CD4-positive, alpha-beta T cell treated with Interleukin-12 subunit alpha and Interleukin-12 subunit beta, for 1 hour (primary cell): Measurements from ENCODE around the gene ALKBH4.
"Not testable (repeated sequence)": the region's sequence is repeated elsewhere in the genome, so short reads cannot be mapped to it uniquely, and the experiment has no call there.

Experiments
- DNase-seq: peaks from one replicate; pipeline ENCODE4 v3.0.0-alpha.2; 2020

ALKBH4 gene, protein sequence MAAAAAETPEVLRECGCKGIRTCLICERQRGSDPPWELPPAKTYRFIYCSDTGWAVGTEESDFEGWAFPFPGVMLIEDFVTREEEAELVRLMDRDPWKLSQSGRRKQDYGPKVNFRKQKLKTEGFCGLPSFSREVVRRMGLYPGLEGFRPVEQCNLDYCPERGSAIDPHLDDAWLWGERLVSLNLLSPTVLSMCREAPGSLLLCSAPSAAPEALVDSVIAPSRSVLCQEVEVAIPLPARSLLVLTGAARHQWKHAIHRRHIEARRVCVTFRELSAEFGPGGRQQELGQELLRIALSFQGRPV

DNA sequence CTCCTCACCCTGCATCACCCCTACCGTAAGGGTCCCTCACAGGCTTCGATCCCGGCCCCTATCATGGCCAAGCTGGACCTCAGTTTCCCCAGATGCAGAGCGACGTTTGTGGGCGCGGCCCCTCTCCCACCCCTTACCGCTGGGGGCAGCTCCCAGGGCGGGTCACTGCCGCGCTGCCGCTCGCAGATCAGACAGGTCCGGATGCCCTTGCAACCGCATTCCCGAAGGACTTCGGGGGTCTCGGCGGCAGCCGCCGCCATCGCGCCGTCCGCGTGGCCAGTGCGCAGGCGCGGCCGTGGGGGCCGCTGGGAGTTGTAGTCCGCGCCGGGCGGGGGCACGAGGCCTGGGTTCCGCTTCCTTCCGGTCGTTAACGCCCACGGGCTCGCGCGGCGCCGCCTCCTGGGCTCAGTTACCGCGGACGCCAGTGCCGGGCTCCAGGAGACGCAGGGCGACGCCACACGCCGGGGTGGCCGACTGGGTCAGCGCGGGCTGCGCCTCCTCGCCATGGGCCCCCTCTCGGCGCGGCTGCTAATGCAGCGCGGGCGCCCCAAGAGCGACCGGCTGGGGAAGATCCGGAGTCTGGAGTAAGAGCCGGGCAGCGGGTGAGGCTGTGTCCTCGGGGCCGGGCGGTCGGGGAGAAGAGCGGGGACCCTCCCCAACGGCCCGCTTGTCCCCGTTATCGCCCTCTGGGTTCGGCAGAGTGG, at the start of gene ALKBH4, which contains the start of gene LRWD1:
Gene ALKBH4, minus strand, starts transcription at position 287 of the 704 bp plus-strand sequence. Its CDS starts 27 bp downstream, at position 260.
Gene LRWD1, plus strand, starts transcription at position 408 of the 704 bp plus-strand sequence. Its CDS starts 97 bp downstream, at position 505.
- DNase-seq, result peak; percentile 95

DNA sequence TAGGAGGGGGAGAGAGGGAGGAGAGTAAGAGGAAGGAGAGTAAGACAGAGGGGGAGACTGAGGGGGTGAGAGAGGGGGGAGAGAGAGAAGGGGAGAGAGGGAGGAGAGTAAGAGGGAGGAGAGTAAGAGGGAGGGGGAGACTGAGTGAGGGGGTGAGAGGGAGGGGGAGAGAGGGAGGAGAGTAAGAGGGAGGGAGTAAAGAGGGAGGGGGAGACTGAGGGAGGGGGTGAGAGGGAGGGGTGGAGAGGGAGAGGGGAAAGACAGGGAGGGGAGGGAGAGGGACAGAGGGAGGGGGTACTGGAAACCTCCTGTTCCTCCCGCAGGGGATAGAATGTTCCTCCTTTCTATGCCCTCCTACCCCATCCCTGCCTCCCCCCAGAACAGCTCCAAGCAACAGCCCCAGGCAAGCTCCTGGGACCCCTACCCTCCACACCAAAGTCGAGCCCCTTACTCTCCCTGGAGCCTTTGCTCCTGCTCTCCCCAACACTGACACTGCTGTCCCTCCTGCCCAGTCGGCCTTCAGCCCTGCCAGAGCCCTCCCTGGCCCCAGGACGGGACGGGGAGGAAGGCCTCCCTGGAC, 48.1 kb upstream of the ALKBH4 start:
- DNase-seq, result peak; percentile 30

DNA sequence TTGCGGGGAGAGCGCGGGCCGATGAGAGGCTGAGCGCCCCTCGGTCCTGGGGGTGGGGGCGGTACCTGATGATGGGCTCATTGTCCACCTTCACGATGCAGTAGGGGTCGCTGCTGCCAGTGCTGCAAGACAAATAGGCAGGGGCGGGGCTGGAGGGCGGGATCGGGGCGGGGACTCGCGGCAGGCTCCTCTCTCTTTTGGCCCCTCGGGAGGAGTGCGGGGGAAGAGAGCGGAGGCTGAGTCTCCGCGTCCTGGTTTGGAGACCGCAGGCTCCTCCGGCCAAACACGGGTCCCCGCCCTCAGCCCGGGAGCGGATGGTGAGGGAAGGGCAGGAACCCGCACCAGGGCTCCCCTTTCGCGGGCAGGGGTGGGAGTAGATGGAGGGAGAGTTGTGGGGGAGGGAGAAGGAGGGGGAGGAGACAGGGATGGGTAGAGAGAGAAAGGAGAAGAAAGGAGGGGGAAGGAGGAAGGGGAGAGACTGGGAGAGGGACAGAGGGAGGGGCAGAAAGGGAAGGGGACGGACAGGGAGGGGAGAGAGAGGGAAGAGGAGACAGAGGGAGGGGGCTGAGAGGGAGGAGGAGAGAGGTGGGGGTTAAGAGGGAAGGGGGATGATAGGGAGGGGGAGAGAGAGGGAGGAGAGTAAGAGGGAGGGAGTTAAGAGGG, 47.3 kb upstream of the ALKBH4 start:
- DNase-seq, result not testable (repeated sequence)

DNA sequence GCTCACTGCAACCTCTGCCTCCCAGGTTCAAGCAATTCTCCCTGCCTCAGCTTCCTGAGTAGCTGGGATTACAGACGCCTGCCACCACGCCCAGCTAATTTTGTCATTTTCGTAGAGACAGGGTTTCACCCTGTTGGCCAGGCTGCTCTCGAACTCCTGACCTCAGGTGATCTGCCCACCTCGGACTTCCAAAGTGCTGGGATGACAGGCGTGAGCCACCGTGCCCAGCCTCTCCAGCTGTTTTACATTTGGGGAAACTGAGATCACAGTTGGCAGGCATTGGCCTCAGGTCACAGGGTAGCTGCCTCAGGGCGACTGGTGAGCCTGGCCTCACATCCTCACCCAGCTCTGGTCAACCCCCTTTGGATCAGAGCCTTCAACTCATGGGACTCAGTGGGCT, 45.9 kb upstream of the ALKBH4 start:
- not testable (repeated sequence) for DNase-seq

DNA sequence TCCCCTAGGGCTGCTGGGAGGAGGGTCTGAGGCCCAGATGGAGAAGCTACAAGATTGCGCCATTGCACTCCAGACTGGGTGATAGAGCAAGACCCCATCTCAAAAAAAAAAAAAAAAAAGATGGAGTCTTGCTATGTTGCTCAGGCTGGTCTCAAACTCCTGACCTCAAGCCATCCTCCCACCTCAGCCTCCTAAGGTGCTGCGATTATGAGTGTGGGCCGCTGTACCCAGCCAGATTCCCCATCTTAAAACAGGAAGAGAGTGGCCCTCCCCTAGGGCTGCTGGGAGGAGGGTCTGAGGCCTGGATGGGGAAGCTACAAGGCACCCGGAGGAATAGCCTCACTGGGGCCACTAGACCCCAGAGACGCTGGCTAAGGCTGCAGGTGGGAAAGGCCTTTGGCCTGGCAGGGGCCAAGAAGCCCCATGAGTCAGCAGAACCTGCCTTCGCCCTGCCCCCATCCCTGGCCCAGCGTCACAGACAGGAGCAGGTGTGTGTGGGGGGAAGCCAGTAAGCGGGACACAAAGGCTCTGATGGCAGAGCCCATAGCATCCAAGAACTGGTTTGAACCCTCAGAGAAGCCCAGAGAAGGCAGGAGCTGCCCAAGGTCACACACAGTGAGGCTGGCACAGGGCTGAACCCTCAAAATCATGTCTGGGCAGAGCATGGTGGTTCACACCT, 42.9 kb upstream of the ALKBH4 start:
- not testable (repeated sequence) for DNase-seq

DNA sequence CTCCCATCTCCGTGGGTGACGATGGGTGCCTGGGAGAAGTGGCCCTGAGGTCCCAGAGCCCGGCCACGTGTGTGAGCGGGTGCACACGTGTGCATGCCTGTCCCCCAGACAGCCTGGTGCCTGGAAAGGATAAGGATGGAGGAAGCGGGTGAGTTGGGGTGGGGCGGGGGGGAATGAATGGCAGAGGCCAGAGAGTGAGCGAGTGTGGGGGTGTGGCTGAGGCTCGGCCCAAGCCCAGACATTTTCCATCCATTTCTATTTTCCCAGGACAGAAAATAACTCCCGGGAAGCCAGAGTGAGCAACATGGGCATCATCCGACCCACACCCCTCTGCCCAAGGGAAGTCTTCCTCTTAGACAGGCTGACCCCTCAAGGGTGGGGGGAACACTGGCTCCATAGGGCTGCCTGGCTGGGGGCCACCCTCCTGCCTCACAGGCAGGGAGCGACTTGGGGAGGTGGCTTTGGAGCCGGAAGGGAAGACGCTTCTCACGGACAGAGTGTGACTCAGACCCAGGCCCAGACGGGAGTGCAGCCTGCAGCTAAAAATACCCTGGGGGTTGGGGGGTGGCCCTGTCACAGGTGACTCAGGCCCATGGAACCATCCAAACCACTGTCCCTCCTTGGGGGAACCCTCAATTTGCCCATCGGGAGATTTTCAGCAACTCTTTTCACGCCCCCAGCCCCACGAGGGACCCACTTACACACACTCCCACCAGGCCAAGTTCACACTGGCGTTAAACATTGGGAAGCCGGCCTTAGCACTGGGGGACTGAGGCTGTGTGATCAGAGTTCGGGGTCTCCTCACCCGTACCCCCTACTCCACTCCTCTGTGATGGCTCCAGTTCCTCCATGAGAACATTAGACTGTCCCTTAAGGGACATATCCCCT, 40.9 kb upstream of the ALKBH4 start:
- DNase-seq, result not testable (repeated sequence)

DNA sequence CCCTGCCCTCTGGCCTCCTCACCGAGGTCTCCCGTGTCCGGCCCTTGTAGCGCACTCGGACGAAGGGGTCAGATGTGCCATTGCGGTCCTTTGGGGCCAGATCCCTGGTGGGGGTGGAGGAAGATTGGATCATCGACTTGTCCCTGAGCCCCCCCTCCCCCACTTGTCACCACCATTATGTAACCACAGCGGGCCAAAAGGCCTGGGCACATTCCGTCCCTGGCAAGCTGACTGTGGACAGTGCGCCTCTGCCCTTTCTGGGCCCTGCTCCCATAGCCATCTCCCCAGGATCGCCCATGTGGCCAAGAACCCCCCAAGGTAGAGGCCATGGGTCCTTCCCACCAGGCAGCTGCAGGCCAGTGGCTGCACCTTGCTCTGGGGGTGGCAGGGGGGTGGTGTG, 38.5 kb upstream of the ALKBH4 start:
- DNase-seq, result not testable (repeated sequence)

DNA sequence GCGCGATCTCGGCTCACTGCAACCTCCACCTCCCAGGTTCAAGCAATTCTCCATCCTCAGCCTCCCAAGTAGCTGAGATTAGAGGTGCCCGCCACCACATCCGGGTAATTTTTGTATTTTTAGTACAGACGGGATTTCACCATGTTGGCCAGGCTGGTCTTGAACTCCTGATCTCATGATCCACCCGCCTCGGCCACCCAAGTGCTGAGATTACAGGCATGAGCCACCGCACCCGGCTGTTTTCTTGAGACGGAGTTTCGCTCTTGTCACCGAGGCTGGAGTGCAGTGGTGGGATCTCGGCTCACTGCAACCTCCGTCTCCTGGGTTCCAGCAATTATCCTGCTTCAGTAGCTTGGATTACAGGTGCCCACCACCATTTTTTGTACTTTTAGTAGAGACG, 33.7 kb upstream of the ALKBH4 start:
- DNase-seq, result not testable (repeated sequence)

DNA sequence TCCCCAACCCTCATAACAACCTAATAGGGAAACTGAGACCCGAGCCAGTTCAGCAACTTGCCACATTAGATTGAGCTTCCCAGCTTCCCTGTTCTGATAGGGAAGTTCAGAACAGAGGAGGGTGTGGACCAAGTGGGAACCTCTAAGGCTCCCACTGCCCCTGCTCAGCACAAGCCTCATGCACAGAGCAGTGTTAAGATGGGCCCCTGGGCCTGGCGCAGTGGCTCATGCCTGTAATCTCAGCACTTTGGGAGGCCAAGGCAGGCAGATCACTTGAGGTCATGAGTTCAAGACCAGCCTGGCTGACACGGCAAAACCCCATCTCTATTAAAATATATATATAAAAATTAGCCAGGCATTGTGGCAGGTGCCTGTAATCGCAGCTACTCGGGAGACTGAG, 32.6 kb upstream of the ALKBH4 start:
- not testable (repeated sequence) for DNase-seq

DNA sequence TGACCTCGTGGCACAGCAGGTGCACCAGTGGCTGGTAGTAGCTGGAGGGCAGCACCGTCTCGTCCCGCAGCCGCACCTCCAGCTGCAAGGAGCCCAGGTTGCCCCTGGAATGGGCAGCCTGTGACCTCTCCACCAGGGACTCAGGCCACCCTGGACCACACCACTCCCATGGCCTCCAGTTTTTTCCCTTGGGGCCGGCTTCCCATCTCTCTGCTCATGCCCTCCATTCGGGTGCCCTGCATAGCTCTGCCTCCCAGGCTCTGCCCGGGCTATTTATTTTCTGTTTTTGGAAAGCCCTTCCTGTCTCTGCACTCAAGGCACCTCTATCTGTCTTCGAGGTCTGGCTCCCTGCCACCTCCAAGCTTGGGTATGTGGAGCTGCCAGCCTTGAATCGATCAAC, 32.2 kb upstream of the ALKBH4 start:
- not testable (repeated sequence) for DNase-seq

DNA sequence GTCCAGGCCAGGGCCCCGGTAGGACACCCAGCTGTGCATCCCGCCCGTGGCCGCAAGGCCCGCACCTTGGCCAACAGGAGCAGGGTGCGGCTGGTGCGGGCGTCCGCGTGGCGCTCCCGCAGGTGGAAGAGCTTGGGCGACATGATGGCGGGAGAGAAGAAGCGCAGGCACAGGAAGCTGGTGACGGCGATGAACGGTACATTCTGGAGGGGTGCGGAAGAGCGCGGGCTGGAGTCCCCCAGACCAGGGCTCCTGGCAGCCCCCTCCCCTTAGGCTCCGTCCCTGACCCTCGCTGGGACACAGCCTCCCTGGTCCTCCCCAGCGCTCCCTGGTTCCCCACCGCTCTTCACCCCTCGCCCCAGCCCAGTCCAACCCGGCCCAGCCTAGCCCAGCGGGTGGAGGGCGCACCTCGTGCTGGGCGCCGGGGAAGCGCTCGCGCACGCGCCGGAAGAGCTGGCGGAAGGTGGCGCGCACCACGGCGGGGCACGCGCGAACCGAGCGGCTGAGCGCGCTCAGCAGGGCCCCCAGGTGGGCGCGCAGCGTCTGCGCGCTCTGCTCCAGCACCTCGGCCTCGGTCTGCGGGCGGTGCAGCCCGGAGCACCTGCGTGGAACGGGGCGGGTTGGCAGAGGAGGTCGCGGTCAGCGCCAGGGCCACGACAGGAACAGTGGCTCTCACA, 29.9 kb upstream of the ALKBH4 start:
- DNase-seq, result not testable (repeated sequence)

DNA sequence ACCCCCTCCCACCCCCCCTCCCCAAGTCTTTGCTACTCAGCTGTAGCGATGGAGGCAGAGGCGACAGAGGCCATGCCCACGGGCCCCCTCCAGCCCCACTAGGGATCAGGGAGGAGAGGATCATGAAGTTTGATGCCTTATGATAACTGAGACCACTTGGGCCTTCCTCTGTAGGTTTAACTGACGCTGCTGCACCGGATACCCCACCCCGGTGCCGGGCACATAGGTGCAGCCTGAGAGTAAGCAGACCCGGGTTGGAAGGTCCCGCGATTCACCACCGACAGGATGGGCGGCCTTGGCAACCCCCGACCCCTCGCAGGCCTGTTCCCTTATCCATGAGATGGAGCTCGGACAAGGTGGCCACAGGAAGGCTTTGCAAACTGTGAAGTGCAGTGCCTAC, 29.4 kb upstream of the ALKBH4 start:
- peak; percentile 40 for DNase-seq

DNA sequence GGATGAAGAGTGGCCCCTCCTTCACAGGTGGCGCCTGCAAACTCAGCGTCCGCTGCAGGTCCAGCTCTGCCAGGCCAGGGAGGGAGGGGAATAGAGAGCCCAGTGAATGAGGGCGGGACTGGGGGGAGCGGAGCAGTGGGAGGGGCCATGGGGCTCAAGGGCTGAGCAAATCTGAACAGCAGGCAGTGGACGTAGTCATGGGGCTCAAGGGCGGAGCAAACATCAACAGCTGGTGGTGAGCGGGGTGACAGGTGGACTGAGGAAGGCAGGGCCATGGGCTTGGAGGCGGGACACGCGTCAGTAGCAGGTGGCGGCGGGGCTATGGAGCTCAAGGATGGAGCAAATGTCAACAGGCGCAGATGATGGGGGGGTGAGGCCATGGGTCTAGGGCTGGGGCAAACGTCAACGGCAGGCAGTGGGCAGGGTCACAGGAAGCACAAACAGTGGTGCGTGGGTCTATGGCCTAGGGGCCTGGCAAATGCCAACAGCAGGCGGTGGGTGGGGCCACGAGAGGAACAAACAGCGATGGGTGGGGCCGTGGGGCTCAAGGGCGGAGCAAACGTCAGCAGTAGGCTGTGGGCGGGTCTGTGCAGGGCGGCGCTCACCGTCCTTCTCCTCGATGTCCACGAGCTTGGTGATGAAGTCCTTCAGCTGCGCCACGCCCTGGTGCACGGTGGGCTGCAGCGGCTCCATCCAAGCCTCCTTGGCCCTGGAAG, 28.7 kb upstream of the ALKBH4 start:
- DNase-seq, result not testable (repeated sequence)

DNA sequence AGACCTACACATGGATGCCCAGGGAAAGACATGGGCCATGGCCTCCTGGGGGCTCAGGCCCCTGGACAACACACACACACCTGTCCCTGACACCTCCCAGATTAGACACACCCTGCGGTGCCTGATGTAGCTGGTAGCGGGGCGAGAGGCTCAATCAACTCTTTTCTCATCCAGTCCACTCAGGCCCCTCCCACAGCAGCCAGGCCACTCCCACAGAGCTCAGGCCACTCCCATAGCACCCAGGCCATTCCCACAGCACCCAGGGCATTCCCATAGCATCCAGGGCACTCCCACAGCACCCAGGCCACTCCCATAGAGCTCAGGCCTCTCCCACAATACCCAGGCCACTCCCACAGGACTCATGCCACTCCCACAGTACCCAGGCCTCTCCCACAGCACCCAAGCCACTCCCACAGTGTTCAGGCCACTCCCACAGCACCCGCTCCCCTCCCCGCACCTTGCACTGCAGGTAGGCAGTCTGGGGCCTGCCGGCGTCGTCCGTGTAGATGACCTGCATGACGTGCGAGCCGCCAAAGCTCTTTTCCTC, 25.9 kb upstream of the ALKBH4 start:
- DNase-seq, result peak; percentile 53

DNA sequence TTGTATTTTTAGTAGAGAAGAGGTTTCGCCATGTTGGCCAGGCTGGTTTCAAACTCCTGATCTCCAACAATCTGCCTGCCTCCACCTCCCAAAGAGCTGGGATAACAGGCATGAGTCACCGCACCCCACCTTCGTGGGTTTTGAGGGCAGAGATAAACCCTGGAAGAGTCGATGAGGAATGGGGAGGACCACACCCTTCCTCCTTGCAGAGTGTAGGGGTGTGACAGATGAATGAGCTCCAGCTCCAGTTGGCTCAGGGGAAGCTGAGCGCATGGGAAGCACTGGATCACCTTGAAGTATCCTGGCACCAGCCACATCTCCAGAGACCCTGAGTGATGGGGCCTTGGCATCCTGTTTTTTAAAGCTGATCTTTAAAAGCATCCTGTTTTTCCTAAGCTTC, 19.7 kb upstream of the ALKBH4 start:
- DNase-seq, result not testable (repeated sequence)

DNA sequence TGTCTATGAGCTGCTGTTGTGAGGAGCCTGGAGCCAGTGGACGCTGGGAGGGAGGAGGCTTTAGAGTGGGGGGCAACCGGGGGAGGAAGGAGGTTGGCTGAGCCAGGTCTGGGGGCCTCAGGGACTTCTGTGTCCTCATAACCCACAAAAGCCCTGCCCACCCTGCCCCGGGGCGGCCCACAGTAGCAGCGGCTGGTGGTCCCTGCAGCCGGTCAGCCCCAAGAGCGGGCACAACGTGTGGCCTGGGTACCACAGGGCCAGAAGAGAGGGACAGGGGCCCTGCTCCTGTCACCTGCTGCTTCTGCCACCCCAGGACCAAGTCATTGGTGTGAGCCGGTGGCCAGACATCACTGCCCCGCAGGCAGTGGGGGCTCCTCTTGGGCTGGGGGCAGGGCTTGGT, 17.3 kb upstream of the ALKBH4 start:
- not testable (repeated sequence) for DNase-seq

DNA sequence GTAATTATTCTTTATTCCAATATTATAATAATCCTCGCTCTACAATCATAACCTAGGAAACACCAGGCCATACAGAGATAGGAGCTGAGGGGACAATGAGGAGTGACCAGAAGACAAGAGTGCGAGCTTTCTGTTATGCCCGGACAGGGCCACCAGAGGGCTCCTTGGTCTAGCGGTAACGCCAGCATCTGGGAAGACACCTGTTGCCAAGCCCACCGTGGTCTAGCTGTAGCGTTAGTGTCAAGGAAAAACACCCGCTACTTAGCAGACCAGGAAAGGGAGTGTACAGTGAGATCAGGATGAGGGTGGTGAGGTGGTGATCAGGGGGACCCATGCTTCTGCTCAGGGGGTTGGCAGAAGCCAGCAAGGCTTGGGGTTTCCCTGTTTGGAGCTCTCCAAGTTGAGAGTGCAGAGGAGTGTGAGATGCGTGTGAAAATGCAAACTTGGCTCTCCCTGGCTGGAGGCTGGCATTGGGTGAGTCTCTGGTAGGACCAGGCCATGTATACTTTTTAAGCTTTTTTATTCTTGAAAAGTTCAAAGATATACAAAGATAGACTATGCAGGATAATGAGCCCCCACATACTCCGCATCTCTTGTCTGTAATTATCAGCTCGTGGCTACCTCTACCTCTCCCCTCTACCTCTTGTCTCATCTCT, 15.4 kb upstream of the ALKBH4 start:
- peak; percentile 40 for DNase-seq

DNA sequence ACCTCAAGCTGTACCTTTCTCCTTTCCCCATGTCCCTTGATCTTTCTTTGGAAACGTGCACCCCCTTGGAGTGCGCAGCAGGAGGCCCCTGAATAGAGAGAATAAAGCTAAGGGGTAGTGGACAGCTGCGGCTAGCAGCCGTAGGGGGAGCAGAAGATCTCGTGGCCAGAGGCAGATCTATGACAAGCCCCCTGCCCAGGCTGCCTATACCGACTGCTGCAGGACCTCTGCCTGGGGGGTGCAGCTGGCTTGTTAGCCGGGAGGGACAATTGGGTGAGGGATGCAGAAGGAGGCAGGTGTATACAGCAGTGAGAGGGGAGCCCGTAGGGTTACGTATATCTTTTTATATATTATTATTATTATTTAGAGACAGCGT, 14.5 kb upstream of the ALKBH4 start:
- not testable (repeated sequence) for DNase-seq
